AG08395 (cell line): ENCODE data around the gene LRP1B.

Experiments used
- DNase-seq: peaks from one replicate; pipeline ENCODE4 v3.0.0; 2012; ENCODE audit warnings: mixed read lengths, low spot score

The LRP1B gene

GRCh38 chr2:142131010-142131669 lies at the start of gene LRP1B:
Gene LRP1B (minus strand): TSS chr2:142131016. CDS start chr2:142130729, 287 bp downstream.
- DNase-seq = peak; percentile 10

GRCh38 chr2:142179686-142180085 lies 48.9 kb upstream of the LRP1B start:
- no peak for DNase-seq

- no peak for DNase-seq
Measured at GRCh38 chr2:142178604-142179003, 47.8 kb upstream of the LRP1B start.

GRCh38 chr2:142176941-142177340 lies 46.1 kb upstream of the LRP1B start:
- no peak for DNase-seq

GRCh38 chr2:142175813-142176338 lies 45.1 kb upstream of the LRP1B start:
- DNase-seq = no peak

GRCh38 chr2:142174176-142174575 lies 43.4 kb upstream of the LRP1B start:
- DNase-seq = no peak

- DNase-seq = no peak
Measured at GRCh38 chr2:142170847-142171246, 40.0 kb upstream of the LRP1B start.

GRCh38 chr2:142165790-142166189 lies 35.0 kb upstream of the LRP1B start:
- peak; percentile 22 for DNase-seq

GRCh38 chr2:142153601-142154000 lies 22.8 kb upstream of the LRP1B start:
- DNase-seq = no peak

- DNase-seq = no peak
Measured at GRCh38 chr2:142150453-142150852, 19.6 kb upstream of the LRP1B start.

GRCh38 chr2:142144547-142144946 lies 13.7 kb upstream of the LRP1B start:
- no peak for DNase-seq

GRCh38 chr2:142142595-142142994 lies 11.8 kb upstream of the LRP1B start:
- DNase-seq = no peak

GRCh38 chr2:142140434-142140845 lies 9.6 kb upstream of the LRP1B start:
- DNase-seq = peak; percentile 19

- DNase-seq = no peak
Measured at GRCh38 chr2:142139384-142139783, 8.6 kb upstream of the LRP1B start.

GRCh38 chr2:142136571-142136970 lies 5.8 kb upstream of the LRP1B start:
- no peak for DNase-seq

GRCh38 chr2:142134911-142135310 lies 4.1 kb upstream of the LRP1B start:
- no peak for DNase-seq

GRCh38 chr2:142130111-142131009 lies 456 bp downstream of the LRP1B start:
- peak; percentile 21 for DNase-seq

GRCh38 chr2:142128105-142128504 lies 2.7 kb downstream of the LRP1B start:
- DNase-seq = no peak

- DNase-seq = no peak
Measured at GRCh38 chr2:142127248-142127647, 3.6 kb downstream of the LRP1B start.

GRCh38 chr2:142124706-142125105 lies 6.1 kb downstream of the LRP1B start:
- no peak for DNase-seq

- no peak for DNase-seq
Measured at GRCh38 chr2:142119347-142119746, 11.5 kb downstream of the LRP1B start.

GRCh38 chr2:142112757-142113221 lies 18.0 kb downstream of the LRP1B start:
- DNase-seq = peak; percentile 18
